Right lobe of liver (tissue), 6 donors: ENCODE data around the gene SLC7A5. TPM values are rescaled to one million over a fixed set of nuclear protein-coding genes. Genes with fewer than 3 reads are reported as not detected.

Experiments
- ATAC-seq, 4 donors: fragments of 200-7000 bp; cut with Tn5 transposase; one replicate each; pipeline ENCODE4 v1.9.1; 2020; ENCODE audit warnings: mild to moderate bottlenecking in 4 of 4, moderate library complexity in 4 of 4
- DNase-seq, 3 donors: peaks; one replicate each; pipeline ENCODE4 v3.0.0-alpha.2; 2020
- H3K27ac ChIP-seq, 3 donors: fragments of 200-600 bp; one replicate each; pipeline ENCODE4 v1.8.0; 2022
- H3K27me3 ChIP-seq, 2 donors: fragments of 200-600 bp; one replicate each; pipeline ENCODE4 v1.8.0; 2022
- H3K36me3 ChIP-seq, 4 donors: fragments of 200-600 bp; sonication (generic) in 1 of 4; one replicate each; pipeline versions ENCODE4 v1.5.1 to v1.8.0; 2017 to 2022; ENCODE audit warnings: control low read depth in 1 of 4
- H3K4me1 ChIP-seq, 4 donors: fragments of 200-600 bp; sonication (generic) in 1 of 4; one replicate each; pipeline versions ENCODE4 v1.5.1 to v1.8.0; 2017 to 2022; ENCODE audit warnings: control low read depth in 1 of 4
- H3K4me3 ChIP-seq, 3 donors: fragments of 200-600 bp; one replicate each; pipeline ENCODE4 v1.8.0; 2022
- H3K9me3 ChIP-seq, 4 donors: fragments of 200-600 bp; sonication (generic) in 1 of 4; one replicate each; pipeline versions ENCODE4 v1.5.1 to v1.8.0; 2017 to 2022; ENCODE audit warnings: control low read depth in 1 of 4
- CTCF ChIP-seq, 4 donors: fragments of 200-600 bp in 3 of 4; fragments of 450-650 bp in 1 of 4; IDR thresholded peaks; one replicate each; pipeline versions ENCODE4 v1.5.1 to v1.8.0; 2016 to 2022; ENCODE audit warnings: antibody characterized with exemption in 4 of 4, mild to moderate bottlenecking in 2 of 4
- POLR2A ChIP-seq: fragments of 450-650 bp; IDR thresholded peaks from one replicate; pipeline ENCODE4 v1.6.1; 2017; ENCODE audit warnings: antibody characterized with exemption, mild to moderate bottlenecking
- WGBS: methylation state at CpG from one replicate; pipeline ENCODE4 v1.1.6; 2018; ENCODE audit warnings: low coverage, low lambda C conversion rate; ENCODE audit not compliant: insufficient coverage; ENCODE audit errors: missing lambda C conversion rate; 5-methylcytosine and 5-hydroxymethylcytosine counted together
- intact Hi-C, 2 donors: fragments of 100-400 bp; cut with DNase I; formaldehyde crosslinking; loops; one replicate each; pipeline versions ENCODE4 v1.11.2 to v1.14.1; 2022
- total RNA-seq, 6 experiments: library from RNA; depleted of rRNA in 2 of 6; stranded (reverse); fragments of >200 nt in 2 of 6; fragmentation: NEBNext Ultra II Directional in 3 of 6; extraction: Animal tissue kit (Norgen Biotek cat#: 25700) in 3 of 6; gene quantifications; one replicate each; pipeline versions ENCODE4 v1.1.0 to v1.2.4, GENCODE V29; 2016 to 2023
- donor health status: DM: no; HTN: yes; CAD: no.
- donor health status: DM: no; HTN: no; CAD: no.
- donor health status: DM: no; HTN: no; CAD: no.
- donor health status: DM: no; HTN: yes; CAD: no.
- donor health status: DM: no; HTN: yes; CAD: no.

Gene SLC7A5
- total RNA-seq, 6 experiments from 2014 or later = 7.0 to 16.3 (median 12.4) TPM

GRCh38 chr16:87846705-87847466 is 22.4 kb downstream of the SLC7A5 start:
- Histone ChIP-seq H3K36me3 (peaks cover 0 to 10% (median 0%) of the 10 kb centered on the region in 4 donors), H3K9me3 (no peaks in the 10 kb centered on the region), H3K4me1 (peaks cover 2 to 71% (median 20%) of the 10 kb centered on the region in 4 donors), H3K27me3 (no peaks in the 10 kb centered on the region), H3K4me3 (peak overlapping the region in 1 of 3 donors; percentile 34), H3K27ac (peak overlapping the region; percentile 57 to 75 (median 70))
- DNase-seq (peak in 1 of 3 donors; percentile 58), ATAC-seq (no peak)
- no peak for TF ChIP-seq CTCF (IDR thresholded peaks at IDR 0.05)
- no peak for TF ChIP-seq POLR2A
- 49% methylated on average over 4 of the region's 25 CpGs for WGBS
- intact Hi-C loops = no loop called here

GRCh38 chr16:87845807-87846619 is 23.3 kb downstream of the SLC7A5 start:
- Histone ChIP-seq H3K4me3 (peak overlapping the region in 2 of 3 donors; percentile 34), H3K27me3 (no peaks in the 10 kb centered on the region), H3K27ac (peak overlapping the region in 2 of 3 donors; percentile 70 to 75), H3K36me3 (peaks cover 0 to 10% (median 0%) of the 10 kb centered on the region in 4 donors), H3K9me3 (no peaks in the 10 kb centered on the region), H3K4me1 (peaks cover 2 to 68% (median 21%) of the 10 kb centered on the region in 4 donors)
- WGBS = no CpG with 5 or more reads among the region's 31 CpGs
- no peak for TF ChIP-seq CTCF (IDR thresholded peaks at IDR 0.05)
- peak; percentile 8 for TF ChIP-seq POLR2A
- ATAC-seq (peak in 3 of 4 donors; percentile 1 to 7 (median 3)), DNase-seq (peak in 2 of 3 donors; percentile 78 to 83)
- intact Hi-C loops = no loop called here

- WGBS = no CpG with 5 or more reads among the region's 13 CpGs
- DNase-seq = peak; percentile 81 to 95 (median 93)
- H3K27me3 ChIP-seq = no peaks in the 10 kb centered on the region
- H3K4me1 ChIP-seq = peaks cover 2 to 68% (median 25%) of the 10 kb centered on the region in 4 donors
- peak overlapping the region in 2 of 3 donors; percentile 99 to 100 for H3K27ac ChIP-seq
- intact Hi-C loops = no loop called here
- peaks cover 0 to 10% (median 0%) of the 10 kb centered on the region in 4 donors for H3K36me3 ChIP-seq
- peak; percentile 33 to 79 (median 64) for ATAC-seq
- no peaks in the 10 kb centered on the region for H3K9me3 ChIP-seq
- H3K4me3 ChIP-seq = peak overlapping the region in 2 of 3 donors; percentile 80 to 83
- TF ChIP-seq POLR2A = peak; percentile 42
- no peak for TF ChIP-seq CTCF (IDR thresholded peaks at IDR 0.05)
Measured at GRCh38 chr16:87845213-87845612, 24.1 kb downstream of the SLC7A5 start.

- no CpG with 5 or more reads among the region's 13 CpGs for WGBS
- H3K4me1 ChIP-seq = peaks cover 2 to 68% (median 27%) of the 10 kb centered on the region in 4 donors
- peak overlapping the region in 2 of 3 donors; percentile 99 to 100 for H3K27ac ChIP-seq
- intact Hi-C loops = no loop called here
- H3K36me3 ChIP-seq = peaks cover 0 to 10% (median 0%) of the 10 kb centered on the region in 4 donors
- no peaks in the 10 kb centered on the region for H3K27me3 ChIP-seq
- H3K4me3 ChIP-seq = peak overlapping the region in 2 of 3 donors; percentile 80 to 83
- no peaks in the 10 kb centered on the region for H3K9me3 ChIP-seq
- DNase-seq (no peak), ATAC-seq (peak in 1 of 4 donors; percentile 0)
- TF ChIP-seq POLR2A (no peak), CTCF (IDR thresholded peaks at IDR 0.05) (no peak)
Measured at GRCh38 chr16:87844809-87845208, 24.5 kb downstream of the SLC7A5 start.
